Uterus (tissue), 2 donors: ENCODE data around the gene ZNF512B.

Experiments
- CTCF ChIP-seq, 4 experiments: fragments of 200-600 bp in 2 of 4; fragments of 450-650 bp in 2 of 4; sonication (generic) in 2 of 4; IDR thresholded peaks; one replicate each; pipeline ENCODE4 v1.5.1; 2016 to 2019; ENCODE audit warnings: antibody characterized with exemption in 4 of 4, mild to moderate bottlenecking in 2 of 4, moderate library complexity in 1 of 4
- POLR2A ChIP-seq, 2 donors: fragments of 450-650 bp; IDR thresholded peaks; one replicate each; pipeline ENCODE4 v1.6.1; 2016; ENCODE audit warnings: antibody characterized with exemption in 2 of 2, mild to moderate bottlenecking in 1 of 2, moderate library complexity in 1 of 2

DNA sequence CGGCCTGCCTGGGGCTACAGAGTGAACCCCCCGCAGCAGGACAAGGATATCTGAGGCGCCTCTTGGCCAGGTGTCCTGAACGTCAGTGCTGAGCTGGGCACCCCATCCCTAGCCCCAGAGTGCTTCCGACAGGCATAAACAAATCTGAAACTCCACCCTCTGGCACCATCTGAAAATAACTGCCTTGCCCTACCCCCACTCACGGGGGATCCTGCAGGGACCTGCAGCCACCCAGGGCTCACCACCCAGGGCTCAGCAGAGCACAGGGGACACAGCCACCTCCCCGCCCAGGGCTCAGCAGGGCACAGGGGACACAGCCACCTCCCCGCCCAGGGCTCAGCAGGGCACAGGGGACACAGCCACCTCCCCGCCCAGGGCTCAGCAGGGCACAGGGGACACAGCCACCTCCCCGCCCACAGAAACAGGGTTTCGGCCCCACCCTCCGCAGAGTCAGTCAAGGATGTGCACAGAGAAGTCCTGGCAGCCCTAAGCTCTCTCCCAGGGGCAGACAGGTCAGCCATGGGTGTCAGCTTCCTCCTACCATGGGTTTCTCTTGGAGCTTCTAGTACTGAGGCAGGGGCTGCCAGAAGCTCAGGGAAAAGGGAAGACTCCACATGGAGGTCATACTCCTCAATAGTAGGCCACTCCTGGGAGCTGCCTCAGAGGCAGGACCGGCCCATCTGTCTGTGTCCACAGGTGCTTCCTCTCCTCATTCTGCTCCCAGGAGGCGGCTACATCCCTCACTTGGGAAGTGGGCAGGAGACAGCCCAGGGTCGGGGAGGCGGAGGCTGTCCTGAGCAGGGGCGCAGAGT is 18.1 kb downstream of the ZNF512B start:
- no peak for TF ChIP-seq CTCF (IDR thresholded peaks at IDR 0.05)
- TF ChIP-seq POLR2A (IDR thresholded peaks at IDR 0.05), result no peak
